Umbilical cord (tissue), 2 donors: ENCODE measurements around the gene ZNF268. TPM values are rescaled to one million over a fixed set of nuclear protein-coding genes. Genes with fewer than 3 reads are reported as not detected.
"Not testable (repeated sequence)": the region's sequence is repeated elsewhere in the genome, so short reads cannot be mapped to it uniquely, and the experiment has no call there.

Experiments used
- DNase-seq: peaks from one replicate; pipeline ENCODE4 v3.0.0-alpha.2; 2015; ENCODE audit warnings: low spot score
- total RNA-seq: library from RNA; depleted of rRNA; stranded (reverse); fragments of >200 nt; gene quantifications from one replicate; pipeline ENCODE4 v1.2.3, GENCODE V29; 2014; ENCODE audit warnings: low replicate concordance; ENCODE audit not compliant: insufficient read depth

Gene ZNF268
- total RNA-seq, 1 donor from 2014 or later: 43.3 TPM

DNA sequence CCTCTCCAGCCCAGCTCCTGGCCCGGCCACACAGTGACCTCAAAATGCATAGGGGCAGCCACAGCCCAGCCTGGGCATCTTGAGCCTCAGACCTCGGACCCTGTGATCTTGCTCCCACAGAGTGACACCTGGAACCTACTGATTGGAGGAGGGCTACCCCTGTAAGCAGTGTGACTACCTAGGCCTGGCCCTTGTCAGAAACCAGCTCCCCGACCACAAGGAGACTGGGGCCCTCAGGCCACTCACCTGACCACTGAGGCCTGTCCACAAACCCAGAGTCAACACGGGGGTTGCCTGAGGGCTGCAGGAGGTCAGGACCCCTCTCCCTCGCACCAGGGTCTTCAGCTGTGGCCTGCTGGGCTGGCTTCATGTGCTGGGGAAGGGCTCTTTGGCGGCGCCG is 45.4 kb downstream of the ZNF268 start:
- no peak for DNase-seq

DNA sequence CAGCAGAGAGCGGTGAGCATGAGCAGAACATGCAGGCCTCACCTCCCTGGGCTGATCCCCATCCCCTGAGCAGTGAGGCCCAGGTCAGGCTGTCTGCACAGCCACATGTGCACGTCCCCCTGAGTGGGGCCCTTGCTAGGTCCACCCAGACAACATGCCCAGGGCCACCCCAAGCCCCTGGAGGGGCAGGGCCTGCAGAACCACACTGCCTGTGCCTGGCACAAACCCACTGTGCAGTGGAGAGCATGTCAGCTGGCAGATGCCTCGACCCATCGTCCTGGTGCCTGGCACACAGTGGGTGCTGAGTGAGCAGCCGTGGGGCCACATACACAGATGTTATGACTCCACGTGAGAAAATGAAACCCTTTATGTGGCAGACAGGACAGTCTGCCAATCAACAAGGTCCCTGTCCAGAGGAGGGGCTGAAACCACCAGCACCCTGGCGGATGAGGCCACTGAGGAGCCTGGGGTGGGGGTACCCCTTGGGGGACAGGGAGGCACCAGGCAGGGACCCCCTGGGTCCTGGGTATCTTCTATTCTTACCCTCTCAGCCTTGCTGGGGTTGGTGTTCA is 46.1 kb downstream of the ZNF268 start:
- DNase-seq: no peak

DNA sequence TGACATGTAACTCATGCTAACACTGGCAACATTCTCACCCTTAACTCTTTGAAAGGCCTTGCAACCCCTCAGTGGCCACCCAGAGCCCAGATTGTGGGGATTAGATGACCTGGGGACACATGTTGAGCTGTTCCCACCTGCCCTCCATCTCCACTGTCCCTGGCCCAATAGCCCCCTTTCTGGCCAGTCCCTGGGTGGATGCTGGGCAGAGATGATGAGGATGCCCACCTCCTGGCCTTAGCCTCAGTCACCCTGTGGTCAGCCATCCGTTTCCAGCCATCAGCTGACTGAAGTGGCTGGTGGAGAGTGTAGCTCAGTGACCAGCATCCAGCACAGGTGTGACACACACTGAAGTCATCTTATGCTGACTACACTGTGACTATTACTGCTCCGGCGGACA is 49.7 kb downstream of the ZNF268 start:
- no peak for DNase-seq

DNA sequence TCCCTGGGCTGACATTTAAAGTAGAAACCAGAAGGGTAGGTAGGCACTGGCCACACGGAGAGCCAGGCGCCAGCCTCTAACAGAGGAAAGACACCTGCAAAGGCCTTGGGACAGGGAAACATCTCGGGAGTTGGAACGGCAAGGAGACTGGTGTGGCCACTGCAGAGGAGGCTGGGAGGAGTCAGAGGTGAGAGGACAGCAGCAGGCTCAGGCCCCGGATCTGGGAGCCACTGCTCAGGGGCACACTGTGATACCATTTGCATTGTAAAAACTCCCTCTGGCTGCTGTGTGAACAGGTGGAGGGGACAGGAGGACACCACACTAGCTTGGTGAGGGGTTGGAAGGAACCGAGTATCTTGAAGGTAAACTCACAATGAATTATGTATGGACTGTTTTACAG is 51.7 kb downstream of the ZNF268 start:
- no peak for DNase-seq

DNA sequence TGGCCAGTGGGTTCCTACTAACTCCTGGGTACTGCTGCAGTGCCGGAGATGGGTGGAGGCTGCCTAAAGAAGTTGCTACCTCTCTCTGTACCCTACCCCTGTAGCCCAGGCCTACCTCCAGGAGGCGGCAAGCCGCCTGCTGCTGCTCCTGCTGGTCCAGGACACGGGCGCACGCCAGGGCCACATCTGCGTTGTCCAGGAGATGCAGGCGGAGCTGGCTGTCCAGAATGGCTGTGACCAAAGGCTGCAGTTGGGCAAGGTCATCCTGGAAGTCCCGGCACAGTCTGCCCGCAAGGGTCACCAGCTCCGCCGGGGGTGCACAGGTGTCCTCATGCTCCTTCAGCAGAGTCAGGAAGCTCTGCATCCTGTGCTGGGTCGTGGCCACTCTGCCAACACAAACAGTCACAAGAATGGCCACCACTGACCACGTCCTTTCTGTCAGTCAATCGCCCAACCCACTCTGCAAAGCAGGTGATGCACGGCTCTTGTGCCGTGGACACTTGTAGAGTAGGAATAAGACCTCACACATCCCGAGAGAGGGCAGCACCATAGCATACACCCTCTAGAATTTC is 52.8 kb downstream of the ZNF268 start:
- DNase-seq: no peak

DNA sequence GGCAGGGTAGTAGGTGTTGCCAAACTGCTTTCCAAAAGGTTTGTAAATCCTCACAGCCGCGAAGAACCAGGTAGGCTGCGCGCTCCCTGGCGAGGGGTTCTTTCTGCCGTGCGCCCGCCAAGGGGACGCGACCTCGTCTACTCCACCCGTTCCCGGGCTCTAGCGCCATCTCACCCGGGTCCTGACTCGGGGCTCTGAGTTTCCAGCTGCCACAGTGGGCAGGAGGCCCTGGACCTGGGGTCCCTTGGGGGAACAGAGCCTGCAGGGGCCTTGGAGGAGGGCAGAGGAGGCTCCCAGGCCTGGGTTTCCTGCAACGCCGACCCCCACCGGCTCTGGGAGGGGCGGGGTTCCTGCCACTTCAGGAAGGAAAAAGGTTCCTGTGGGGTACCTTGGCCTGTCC is 53.7 kb downstream of the ZNF268 start:
- DNase-seq: no peak

DNA sequence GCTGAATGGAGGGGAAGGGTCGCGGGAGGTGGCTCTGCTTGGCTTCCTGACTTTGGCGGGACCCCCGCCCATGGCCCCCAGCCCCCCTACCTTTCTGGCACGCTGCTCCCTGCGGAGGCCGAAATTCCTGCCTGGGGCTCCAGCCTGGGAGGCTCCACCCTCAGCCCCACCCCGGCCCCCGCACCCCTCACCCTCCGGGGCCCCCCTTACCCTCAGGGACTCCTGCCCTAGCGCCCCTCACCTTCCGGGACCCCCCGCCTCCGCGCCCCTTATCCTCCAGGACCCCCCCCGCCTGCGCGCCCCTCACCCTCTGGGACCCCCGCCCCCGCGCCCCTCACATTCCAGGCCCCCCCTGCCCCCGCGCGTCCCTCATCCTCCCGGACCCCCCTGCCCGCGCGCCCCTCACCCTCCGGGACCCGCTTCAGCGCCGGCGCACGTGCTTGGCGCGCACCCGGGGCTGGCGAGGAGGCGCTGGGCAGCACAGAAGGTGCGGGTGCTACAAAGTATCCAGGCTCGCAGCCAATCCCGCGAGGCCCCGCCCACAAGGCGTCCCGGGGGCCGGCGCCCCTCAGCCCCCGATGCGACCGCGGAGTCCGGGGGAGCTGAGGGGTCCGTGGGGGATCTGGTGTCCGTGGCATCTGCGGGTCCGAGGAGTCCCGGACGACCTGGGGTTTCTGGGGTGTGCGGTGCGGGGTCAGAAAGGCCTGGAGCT is 54.3 kb downstream of the ZNF268 start, which contains the start of gene ANHX:
TSS of gene ANHX (minus strand) at position 477 of the 712 bp plus-strand sequence. CDS start 1,521 bp downstream, outside the sequence.
- DNase-seq: no peak

DNA sequence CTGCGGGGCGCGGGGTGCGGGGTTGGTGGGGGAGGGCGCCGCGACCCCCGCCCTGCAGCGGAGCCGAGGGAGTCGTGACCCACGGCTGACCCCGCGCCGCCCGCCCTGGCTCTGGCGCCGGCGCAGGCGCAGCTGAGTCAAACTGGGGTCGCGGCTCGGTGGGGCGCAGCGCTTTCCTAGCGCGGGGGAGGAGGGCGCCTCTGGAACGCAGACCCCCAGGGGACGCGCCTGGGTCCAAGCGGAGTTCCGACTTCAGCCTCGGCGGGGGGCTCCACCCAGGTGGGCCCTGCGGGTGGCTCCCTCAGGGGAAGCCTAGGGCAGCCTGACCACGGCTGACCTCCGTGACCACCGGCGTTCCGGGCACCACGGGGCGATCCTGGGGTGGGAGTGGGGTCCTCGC is 54.8 kb downstream of the ZNF268 start:
- no peak for DNase-seq

DNA sequence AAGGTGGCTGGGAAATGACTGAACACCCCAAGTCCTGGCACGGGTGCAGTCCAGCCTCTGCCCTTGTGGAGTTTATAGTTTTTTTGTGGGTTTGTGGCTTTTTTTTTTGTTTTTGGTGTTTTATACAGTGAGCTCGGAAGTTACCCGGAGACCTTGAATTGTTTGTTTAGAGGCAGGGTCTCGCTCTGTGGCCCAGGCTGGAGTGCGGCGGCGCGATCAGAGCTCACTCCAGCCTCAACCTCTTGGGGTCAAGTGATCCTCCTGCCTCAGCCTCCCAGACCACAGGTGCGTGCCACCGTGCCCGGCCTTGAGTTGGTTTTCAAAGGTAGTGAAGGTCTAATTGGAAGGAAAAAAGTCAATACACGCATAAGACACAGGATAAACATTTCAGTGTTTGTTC is 55.3 kb downstream of the ZNF268 start:
- DNase-seq: no peak

DNA sequence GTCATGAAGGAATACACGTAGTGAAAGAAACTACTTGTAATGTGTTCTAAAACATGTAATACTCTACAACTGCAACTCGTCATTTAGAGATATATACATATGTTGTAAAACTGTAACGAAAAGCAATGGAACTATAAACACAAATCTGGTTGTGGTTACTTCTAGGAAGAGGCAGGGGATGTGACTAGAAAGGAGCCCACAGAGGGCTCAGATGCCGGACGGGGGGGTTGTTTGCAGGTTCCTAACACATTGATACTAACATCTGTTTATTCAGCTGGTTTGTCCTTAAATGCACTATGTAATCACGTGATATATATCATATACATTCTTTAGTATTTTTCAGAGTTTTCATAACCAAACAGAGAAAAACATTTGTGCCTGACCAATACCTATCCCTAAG is 70.4 kb downstream of the ZNF268 start:
- DNase-seq: no peak

DNA sequence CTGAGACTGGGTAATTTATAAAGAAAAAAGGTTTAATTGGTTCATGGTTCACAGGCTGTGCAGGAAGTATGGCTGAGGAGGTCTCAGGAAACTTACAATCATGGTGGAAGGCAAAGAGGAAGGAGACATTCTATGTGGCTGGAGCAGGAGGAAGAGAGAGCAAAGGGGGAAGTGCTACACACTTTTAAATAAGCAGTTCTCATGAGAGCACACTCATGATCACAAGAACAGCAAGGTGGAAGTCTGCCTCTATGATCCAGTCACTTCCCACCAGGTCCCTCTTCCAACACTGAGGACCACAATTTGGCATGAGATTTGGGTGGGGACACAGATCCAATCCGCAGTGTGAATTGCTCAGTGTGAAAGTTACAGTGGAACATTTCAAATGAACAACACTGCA is 74.5 kb downstream of the ZNF268 start:
- not testable (repeated sequence) for DNase-seq

DNA sequence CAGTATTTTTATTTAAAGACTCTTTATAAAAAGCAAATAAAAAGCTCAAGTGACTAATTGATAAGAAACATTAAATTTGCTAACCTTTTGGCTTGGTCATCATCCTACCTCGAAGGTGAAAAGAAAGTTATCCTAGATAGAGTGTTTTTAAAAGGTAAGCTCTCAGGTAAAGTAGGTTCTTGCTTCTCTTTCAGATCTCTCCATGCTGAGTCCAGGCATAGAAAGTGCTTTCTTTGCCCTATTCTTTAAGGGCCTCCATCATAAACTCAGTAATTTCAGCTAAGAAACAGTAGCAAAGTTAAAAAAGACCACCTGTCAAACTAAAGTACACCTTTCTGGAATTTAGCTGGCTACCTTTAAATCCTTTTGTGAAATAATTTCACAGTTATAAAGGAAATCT is 75.0 kb downstream of the ZNF268 start:
- no peak for DNase-seq

DNA sequence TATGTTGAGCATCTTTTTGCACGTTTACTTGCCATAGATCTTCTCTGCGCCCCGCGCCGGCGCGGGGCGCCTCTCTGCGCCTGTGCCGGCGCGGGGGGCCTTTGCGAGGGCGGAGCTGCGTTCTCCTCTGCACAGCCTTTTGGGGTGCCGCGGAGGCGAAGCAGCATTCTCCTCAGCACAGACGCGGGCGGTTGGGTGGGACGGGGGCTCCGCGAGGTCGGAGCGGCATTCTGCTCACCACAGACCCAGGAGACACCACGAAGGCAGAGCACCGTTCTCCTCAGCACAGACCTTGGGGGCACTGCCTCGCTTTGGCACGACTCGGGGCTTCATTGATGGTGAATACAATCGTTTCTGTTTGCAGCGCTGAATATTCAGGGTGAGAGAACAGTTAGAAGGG is 82.9 kb downstream of the ZNF268 start:
- DNase-seq: no peak

Other genes starting within 250 kb of the ZNF268 start
- 32.5 TPM for gene ZNF605, start 225.2 kb upstream of the ZNF268 start, total RNA-seq
- 20.9 TPM for gene ZNF26, start 195.1 kb upstream of the ZNF268 start, total RNA-seq
- gene ZNF84, start 144.0 kb upstream of the ZNF268 start, total RNA-seq: 40.0 TPM
- gene ZNF140, start 100.6 kb upstream of the ZNF268 start, total RNA-seq: 14.9 TPM
- 9.1 TPM for gene ZNF891, start 51.2 kb upstream of the ZNF268 start, total RNA-seq
- gene ZNF10, start 50.9 kb upstream of the ZNF268 start, total RNA-seq: 4.6 TPM
- 0.48 TPM for gene ANHX, start 54.4 kb downstream of the ZNF268 start, total RNA-seq